ENCODE data around the gene RAB1A.

The RAB1A gene

DNA sequence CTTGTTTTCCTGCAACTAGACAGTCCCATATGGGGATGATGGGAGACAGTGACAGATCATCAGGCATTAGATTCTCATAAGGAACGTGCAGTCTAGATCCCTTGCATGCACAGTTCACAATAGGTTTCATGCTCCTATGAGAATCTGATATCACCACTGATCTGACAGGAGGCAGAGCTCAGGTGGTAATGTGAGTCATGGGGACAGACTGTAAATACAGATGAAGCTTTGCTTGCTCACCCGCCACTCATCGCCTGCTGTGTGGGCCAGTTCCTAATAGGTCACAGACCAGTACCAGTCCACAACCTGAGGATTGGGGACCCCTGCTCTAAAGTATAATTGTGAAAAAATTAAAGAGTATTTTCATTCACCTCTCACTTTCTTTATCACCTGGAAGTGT, 23.6 kb upstream of the RAB1A start:
- no peak for DNase-seq (ENCODE audit: low read depth)
- H3K4me3 ChIP-seq (ENCODE audit: low read length): no peak overlapping the region
- TF ChIP-seq, protein P1, sequence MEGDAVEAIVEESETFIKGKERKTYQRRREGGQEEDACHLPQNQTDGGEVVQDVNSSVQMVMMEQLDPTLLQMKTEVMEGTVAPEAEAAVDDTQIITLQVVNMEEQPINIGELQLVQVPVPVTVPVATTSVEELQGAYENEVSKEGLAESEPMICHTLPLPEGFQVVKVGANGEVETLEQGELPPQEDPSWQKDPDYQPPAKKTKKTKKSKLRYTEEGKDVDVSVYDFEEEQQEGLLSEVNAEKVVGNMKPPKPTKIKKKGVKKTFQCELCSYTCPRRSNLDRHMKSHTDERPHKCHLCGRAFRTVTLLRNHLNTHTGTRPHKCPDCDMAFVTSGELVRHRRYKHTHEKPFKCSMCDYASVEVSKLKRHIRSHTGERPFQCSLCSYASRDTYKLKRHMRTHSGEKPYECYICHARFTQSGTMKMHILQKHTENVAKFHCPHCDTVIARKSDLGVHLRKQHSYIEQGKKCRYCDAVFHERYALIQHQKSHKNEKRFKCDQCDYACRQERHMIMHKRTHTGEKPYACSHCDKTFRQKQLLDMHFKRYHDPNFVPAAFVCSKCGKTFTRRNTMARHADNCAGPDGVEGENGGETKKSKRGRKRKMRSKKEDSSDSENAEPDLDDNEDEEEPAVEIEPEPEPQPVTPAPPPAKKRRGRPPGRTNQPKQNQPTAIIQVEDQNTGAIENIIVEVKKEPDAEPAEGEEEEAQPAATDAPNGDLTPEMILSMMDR (conservative IDR thresholded peaks at IDR 0.05; ENCODE audit: low read length): no peak

DNA sequence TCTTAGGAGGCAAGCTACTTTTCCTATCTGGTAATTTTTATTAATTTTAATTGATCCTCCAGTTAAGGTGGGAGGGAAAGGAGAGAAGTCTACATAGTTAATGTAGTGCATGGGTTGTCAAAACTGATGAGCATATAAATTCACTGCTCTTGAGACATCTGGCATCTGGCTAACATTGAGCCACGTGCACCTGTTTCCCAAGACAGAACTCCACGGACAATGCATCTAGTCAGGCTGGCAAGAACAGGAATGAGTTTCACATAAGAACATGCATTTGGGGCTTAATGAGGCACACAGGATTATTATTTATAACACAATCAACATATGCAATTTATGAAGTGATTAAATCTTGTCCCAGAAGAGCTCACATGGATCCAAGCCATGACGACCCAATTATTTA, 16.2 kb upstream of the RAB1A start:
- no peak overlapping the region for H3K4me3 ChIP-seq (ENCODE audit: low read length)
- no peak for DNase-seq (ENCODE audit: low read depth)
- TF ChIP-seq, protein P1 (conservative IDR thresholded peaks at IDR 0.05; ENCODE audit: low read length): no peak

GRCh38 chr2:65144571-65144970, 14.7 kb upstream of the RAB1A start:
- no peak for DNase-seq (ENCODE audit: low read depth)
- H3K4me3 ChIP-seq (ENCODE audit: low read length): no peak overlapping the region
- TF ChIP-seq, protein P1 (conservative IDR thresholded peaks at IDR 0.05; ENCODE audit: low read length): no peak

- no peak for DNase-seq (ENCODE audit: low read depth)
- TF ChIP-seq, protein P1 (conservative IDR thresholded peaks at IDR 0.05; ENCODE audit: low read length): 0 out of 2 replicates have a peak, but pooled peaks have one; percentile 9
Measured at GRCh38 chr2:65142515-65142914, 12.6 kb upstream of the RAB1A start.

DNA sequence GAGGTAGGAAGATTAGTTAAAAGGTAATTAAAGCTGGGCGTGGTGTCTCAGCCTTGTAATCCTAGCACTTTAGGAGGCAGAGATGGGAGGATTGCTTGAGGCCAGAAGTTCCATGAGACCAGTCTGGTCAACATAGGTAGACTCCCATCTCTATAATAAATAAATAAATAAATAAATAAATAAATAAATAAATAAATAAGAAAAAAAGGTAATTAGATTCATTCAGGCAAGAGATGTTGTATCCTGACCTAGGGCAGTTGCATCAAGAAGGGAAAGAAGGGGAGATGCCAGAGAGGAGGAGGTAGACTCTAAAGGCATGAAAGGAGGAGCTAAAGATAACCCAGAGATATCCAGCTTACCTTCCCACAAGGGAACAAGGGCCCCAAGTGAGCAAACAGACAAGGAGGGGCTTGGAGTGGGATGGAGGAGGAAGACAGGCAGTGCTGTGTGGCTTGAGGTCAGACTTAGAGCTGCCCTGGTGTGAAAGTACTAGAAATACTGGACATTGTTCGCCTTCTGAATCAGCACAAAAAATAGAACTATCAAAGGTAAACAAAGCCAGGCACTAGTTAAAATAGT, 7.4 kb upstream of the RAB1A start:
- TF ChIP-seq, protein P1 (conservative IDR thresholded peaks at IDR 0.05; ENCODE audit: low read length): no peak
- no peak overlapping the region for H3K4me3 ChIP-seq (ENCODE audit: low read length)
- DNase-seq (ENCODE audit: low read depth): no peak

More at GRCh38 chr2:65142515-65142914, 12.6 kb upstream of the RAB1A start:
- H3K4me3 ChIP-seq (ENCODE audit: low read length): no peak overlapping the region

DNA sequence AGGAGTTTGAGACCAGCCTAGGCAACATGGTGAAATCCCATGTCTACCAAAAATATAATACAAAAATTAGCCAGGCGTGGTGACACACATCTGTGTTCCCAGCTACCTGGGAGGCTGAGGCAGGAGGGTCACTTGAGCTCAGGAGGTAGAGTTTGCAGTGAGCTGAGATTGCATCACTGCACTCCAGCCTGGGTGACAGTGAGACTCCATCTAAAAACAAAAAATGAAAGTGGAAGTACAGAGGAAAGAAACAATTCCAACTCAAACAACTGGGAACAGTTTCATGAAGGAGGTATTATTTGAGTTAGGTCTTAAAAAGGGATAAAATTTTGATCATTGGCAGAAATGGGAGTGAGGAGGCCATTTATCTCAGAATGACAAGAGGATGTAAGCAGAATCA, 6.3 kb upstream of the RAB1A start:
- TF ChIP-seq, protein P1 (conservative IDR thresholded peaks at IDR 0.05; ENCODE audit: low read length): no peak
- no peak overlapping the region for H3K4me3 ChIP-seq (ENCODE audit: low read length)
- DNase-seq (ENCODE audit: low read depth): no peak

DNA sequence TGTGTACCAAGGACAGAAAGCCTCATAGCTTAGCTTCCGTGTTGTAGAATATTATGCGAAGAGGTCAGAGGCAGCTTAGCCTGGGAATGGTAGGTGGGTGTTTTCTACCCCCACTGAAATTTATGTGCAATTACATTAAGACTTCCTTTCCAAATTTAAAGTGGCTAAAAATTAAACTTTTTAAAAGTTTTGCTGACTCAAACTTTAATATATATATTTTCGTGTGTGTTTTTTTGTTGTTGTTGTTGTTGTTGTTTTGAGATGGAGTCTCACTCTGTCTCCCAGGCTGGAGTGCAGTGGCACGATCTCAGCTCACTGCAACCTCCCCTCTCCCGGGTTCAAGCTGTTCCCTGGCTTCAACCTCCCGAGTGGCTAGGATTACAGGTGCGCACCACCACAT, 4.3 kb upstream of the RAB1A start:
- DNase-seq (ENCODE audit: low read depth): no peak
- H3K4me3 ChIP-seq (ENCODE audit: low read length): no peak overlapping the region
- TF ChIP-seq, protein P1 (conservative IDR thresholded peaks at IDR 0.05; ENCODE audit: low read length): no peak

All from AG10803 (cell line).